ENCODE measurements around the gene ADGRE2. TPM values are rescaled to one million over a fixed set of nuclear protein-coding genes. Genes with fewer than 3 reads are reported as not detected.

The ADGRE2 gene
- polyA plus RNA-seq, 3 donors: 13.1 to 91.1 (median 47.6) TPM

GRCh38 chr19:14700711-14701375 is 77.5 kb downstream of the ADGRE2 start:
- Histone ChIP-seq H3K4me1 (ENCODE audit: control insufficient read depth in 1 of 2, insufficient read depth in 2 of 2, low read length in 2 of 2) (no peaks in the 10 kb centered on the region), H3K4me2 (replicated peaks; ENCODE audit: extremely low read depth, low read length, poor library complexity, severe bottlenecking) (no peak overlapping the region), H3K4me3 (replicated peaks in 1 of 3; ENCODE audit: low read depth in 2 of 3, low read length in 3 of 3) (no peak overlapping the region), H3K79me2 (ENCODE audit: insufficient read depth, low read length) (no peaks in the 10 kb centered on the region), H4K20me1 (ENCODE audit: insufficient read depth, low read length) (peaks cover 14% of the 10 kb centered on the region), H3K27ac (ENCODE audit: low read depth in 1 of 2, low read length in 2 of 2) (no peak overlapping the region), H3K27me3 (ENCODE audit: control insufficient read depth in 2 of 2, insufficient read depth in 2 of 2, low read length in 2 of 2) (no peaks in the 10 kb centered on the region), H3K36me3 (replicated peaks in 1 of 2; ENCODE audit: control insufficient read depth in 1 of 2, insufficient read depth in 2 of 2, low read length in 2 of 2) (peaks cover 87 to 94% of the 10 kb centered on the region in 2 donors), H2AFZ (ENCODE audit: insufficient read depth, low read depth, low read length, poor library complexity, severe bottlenecking) (no peak overlapping the region), H3K9me3 (replicated peaks in 1 of 2; ENCODE audit: control insufficient read depth in 1 of 2, insufficient read depth in 1 of 2, low read length in 2 of 2) (peaks cover 0 to 17% of the 10 kb centered on the region in 2 donors), H3K9ac (ENCODE audit: insufficient read depth, low read length, poor library complexity, severe bottlenecking) (no peak overlapping the region)
- H3K4me1 Mint-ChIP-seq: no peaks in the 10 kb centered on the region
- DNase-seq: no peak
- intact Hi-C loops (cut with micrococcal nuclease): no loop called here
- no peak overlapping the region for H3K4me3 Mint-ChIP-seq
- WGBS (ENCODE audit: insufficient coverage): 100% methylated on average over 4 of the region's 9 CpGs
- H3K36me3 Mint-ChIP-seq: peaks cover 82 to 95% of the 10 kb centered on the region in 2 donors
- peak overlapping the region in 3 of 7 donors; percentile 36 to 57 (median 37) for H3K27ac Mint-ChIP-seq
- TF ChIP-seq CTCF (IDR thresholded peaks at IDR 0.05): no peak
- H3K9me3 Mint-ChIP-seq: peaks cover 1 to 30% (median 14%) of the 10 kb centered on the region in 7 donors
- H3K27me3 Mint-ChIP-seq (ENCODE audit: low read depth in 3 of 3): no peaks in the 10 kb centered on the region

DNA sequence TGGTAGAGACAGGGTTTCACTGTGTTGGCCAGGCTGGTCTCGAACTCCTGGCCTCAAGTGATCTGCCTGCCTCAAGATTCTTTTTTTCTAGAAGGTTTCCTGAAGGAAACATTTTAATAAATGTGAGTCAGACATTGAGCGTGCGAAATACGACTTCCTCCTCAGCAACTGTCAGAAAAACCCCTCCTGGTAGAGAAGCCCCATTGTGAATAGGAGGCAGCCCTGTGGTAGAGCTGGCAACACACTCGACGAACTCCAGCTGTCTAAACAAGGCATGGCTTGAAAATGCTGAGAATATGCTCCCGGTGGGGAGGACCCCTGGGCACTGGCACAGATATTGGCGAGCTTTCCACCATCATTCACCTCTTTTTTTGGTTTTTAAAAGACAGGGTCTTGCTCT is 78.7 kb downstream of the ADGRE2 start:
- Histone ChIP-seq H3K4me2 (replicated peaks; ENCODE audit: extremely low read depth, low read length, poor library complexity, severe bottlenecking) (no peak overlapping the region), H3K36me3 (replicated peaks in 1 of 2; ENCODE audit: control insufficient read depth in 1 of 2, insufficient read depth in 2 of 2, low read length in 2 of 2) (peaks cover 87 to 94% of the 10 kb centered on the region in 2 donors), H3K79me2 (ENCODE audit: insufficient read depth, low read length) (no peaks in the 10 kb centered on the region), H4K20me1 (ENCODE audit: insufficient read depth, low read length) (peaks cover 22% of the 10 kb centered on the region), H3K9ac (ENCODE audit: insufficient read depth, low read length, poor library complexity, severe bottlenecking) (no peak overlapping the region), H2AFZ (ENCODE audit: insufficient read depth, low read depth, low read length, poor library complexity, severe bottlenecking) (no peak overlapping the region), H3K27ac (ENCODE audit: low read depth in 1 of 2, low read length in 2 of 2) (no peak overlapping the region), H3K9me3 (replicated peaks in 1 of 2; ENCODE audit: control insufficient read depth in 1 of 2, insufficient read depth in 1 of 2, low read length in 2 of 2) (peaks cover 0 to 17% of the 10 kb centered on the region in 2 donors), H3K27me3 (ENCODE audit: control insufficient read depth in 2 of 2, insufficient read depth in 2 of 2, low read length in 2 of 2) (no peaks in the 10 kb centered on the region), H3K4me3 (replicated peaks in 1 of 3; ENCODE audit: low read depth in 2 of 3, low read length in 3 of 3) (no peak overlapping the region), H3K4me1 (ENCODE audit: control insufficient read depth in 1 of 2, insufficient read depth in 2 of 2, low read length in 2 of 2) (no peaks in the 10 kb centered on the region)
- peaks cover 83 to 96% of the 10 kb centered on the region in 2 donors for H3K36me3 Mint-ChIP-seq
- H3K9me3 Mint-ChIP-seq: peaks cover 1 to 28% (median 10%) of the 10 kb centered on the region in 7 donors
- no peak for TF ChIP-seq CTCF (IDR thresholded peaks at IDR 0.05)
- no peak overlapping the region for H3K4me3 Mint-ChIP-seq
- H3K27ac Mint-ChIP-seq: peak overlapping the region in 3 of 7 donors; percentile 26 to 55 (median 41)
- no peaks in the 10 kb centered on the region for H3K4me1 Mint-ChIP-seq
- 36% methylated on average over 2 of the region's 8 CpGs for WGBS (ENCODE audit: insufficient coverage)
- intact Hi-C loops (cut with micrococcal nuclease): no loop called here
- no peaks in the 10 kb centered on the region for H3K27me3 Mint-ChIP-seq (ENCODE audit: low read depth in 3 of 3)
- no peak for DNase-seq

Measured in CD14-positive monocyte (primary cell).